IMR-90 (cell line): ENCODE results near the gene ANKRD24. TPM values are rescaled to one million over a fixed set of nuclear protein-coding genes. Genes with fewer than 3 reads are reported as not detected.

Experiments
- ATAC-seq: fragments of 200-7000 bp; cut with Tn5 transposase; 2 replicates; pipeline ENCODE4 v1.9.1; 2020; ENCODE audit warnings: low read depth, mild to moderate bottlenecking, moderate library complexity
- Bru-seq: library from RNA; stranded (reverse); fragments of 400-500 nt; gene quantifications from one replicate; lab custom pipeline; 2021; lab: Mats Ljungman, UMichigan
- BruChase-seq, 2 experiments: library from RNA; stranded (reverse); fragments of 400-500 nt; gene quantifications; one replicate each; lab custom pipeline; 2021; lab: Mats Ljungman, UMichigan
- BruUV-seq: library from RNA; stranded (reverse); fragments of 400-500 nt; replicated peaks from 2 replicates; lab custom pipeline; 2021; lab: Mats Ljungman, UMichigan
- CTCF ChIA-PET: fragments of 300-600 bp; formaldehyde crosslinking; extraction: SDS; loops from one replicate; lab custom pipeline; 2021; ENCODE audit warnings: antibody characterized with exemption; lab: Yijun Ruan, JAX
- POLR2A ChIA-PET: fragments of 300-600 bp; sonication (Branson Sonifier 250); formaldehyde crosslinking; loops from one replicate; lab custom pipeline; 2022; ENCODE audit warnings: antibody characterized with exemption; ENCODE audit not compliant: unreplicated experiment; lab: Charles Lee
- DNase-seq: peaks from one replicate; pipeline ENCODE4 v3.0.0; 2013
- H2AFZ ChIP-seq: replicated peaks from 2 replicates; pipeline ENCODE3; 2013; ENCODE audit warnings: low read length, mild to moderate bottlenecking; ENCODE audit not compliant: poor library complexity
- H2AK5ac ChIP-seq: 2 replicates; pipeline ENCODE4 v1.6.1; 2013; ENCODE audit warnings: low read depth, low read length, inconsistent platforms
- H2AK9ac ChIP-seq: replicated peaks from 2 replicates; pipeline ENCODE3; 2013; ENCODE audit warnings: mild to moderate bottlenecking, low read depth, low read length, moderate library complexity; ENCODE audit not compliant: poor library complexity
- H2BK120ac ChIP-seq: 2 replicates; pipeline ENCODE4 v1.6.1; 2013; ENCODE audit warnings: low read depth, low read length, inconsistent platforms
- H2BK15ac ChIP-seq: 3 replicates; pipeline ENCODE4 v1.6.1; 2013; ENCODE audit warnings: low read depth, low read length, inconsistent platforms
- H2BK20ac ChIP-seq: 2 replicates; pipeline ENCODE4 v1.6.1; 2013; ENCODE audit warnings: low read depth, mild to moderate bottlenecking, inconsistent platforms, low read length, moderate library complexity
- H2BK5ac ChIP-seq: 2 replicates; pipeline ENCODE4 v1.6.1; 2013; ENCODE audit warnings: mild to moderate bottlenecking, low read depth, low read length, inconsistent platforms; ENCODE audit not compliant: poor library complexity, severe bottlenecking
- H3K14ac ChIP-seq: replicated peaks from 2 replicates; pipeline ENCODE4 v1.6.1; 2013; ENCODE audit warnings: low read depth, low read length, inconsistent platforms
- H3K18ac ChIP-seq: 2 replicates; pipeline ENCODE4 v1.6.1; 2013; ENCODE audit warnings: low read depth, low read length, control low read depth
- H3K23ac ChIP-seq: 2 replicates; pipeline ENCODE4 v1.6.1; 2013; ENCODE audit warnings: low read depth, low read length, inconsistent platforms
- H3K27ac ChIP-seq: 2 replicates; pipeline ENCODE4 v1.5.1; 2013; ENCODE audit warnings: mild to moderate bottlenecking, control low read depth, low read length; ENCODE audit not compliant: insufficient read depth
- H3K27me3 ChIP-seq: 2 replicates; pipeline ENCODE4 v1.6.1; 2013; ENCODE audit warnings: low read length; ENCODE audit not compliant: control insufficient read depth, insufficient read depth
- H3K36me3 ChIP-seq: 2 replicates; pipeline ENCODE4 v1.6.1; 2013; ENCODE audit warnings: low read length, mixed read lengths; ENCODE audit not compliant: control insufficient read depth, insufficient read depth
- H3K4ac ChIP-seq: 2 replicates; pipeline ENCODE4 v1.6.1; 2013; ENCODE audit warnings: low read depth, low read length, inconsistent platforms
- H3K4me1 ChIP-seq: 2 replicates; pipeline ENCODE4 v1.6.1; 2013; ENCODE audit warnings: low read length, mixed read lengths; ENCODE audit not compliant: control insufficient read depth, insufficient read depth
- H3K4me2 ChIP-seq: 2 replicates; pipeline ENCODE4 v1.6.1; 2013; ENCODE audit warnings: low read depth, mild to moderate bottlenecking, control low read depth, low read length, moderate library complexity
- H3K4me3 ChIP-seq: 2 replicates; pipeline ENCODE4 v1.5.1; 2013; ENCODE audit warnings: low read depth, mild to moderate bottlenecking, control low read depth, low read length, moderate library complexity; ENCODE audit not compliant: insufficient read depth
- H3K56ac ChIP-seq: 2 replicates; pipeline ENCODE4 v1.6.1; 2013; ENCODE audit warnings: low read length, inconsistent platforms; ENCODE audit not compliant: insufficient read depth; ENCODE audit errors: extremely low read depth
- H3K79me1 ChIP-seq, 2 experiments: 2 replicates each; pipeline ENCODE4 v1.6.1; 2013; ENCODE audit warnings: low read length in 2 of 2, inconsistent platforms in 1 of 2, low read depth in 1 of 2
- H3K9ac ChIP-seq: 2 replicates; pipeline ENCODE4 v1.6.1; 2013; ENCODE audit warnings: low read depth, low read length, control low read depth
- H3K9me1 ChIP-seq: 2 replicates; pipeline ENCODE4 v1.6.1; 2013; ENCODE audit warnings: low read length, inconsistent platforms; ENCODE audit not compliant: insufficient read depth
- H3K9me3 ChIP-seq: 2 replicates; pipeline ENCODE4 v1.6.1; 2013; ENCODE audit warnings: low read length; ENCODE audit not compliant: control insufficient read depth, insufficient read depth
- H4K20me1 ChIP-seq: 2 replicates; pipeline ENCODE4 v1.6.1; 2013; ENCODE audit warnings: low read length, inconsistent platforms; ENCODE audit not compliant: insufficient read depth
- H4K5ac ChIP-seq: 2 replicates; pipeline ENCODE4 v1.6.1; 2013; ENCODE audit warnings: mild to moderate bottlenecking, low read depth, low read length, control low read depth
- H4K8ac ChIP-seq, 2 experiments: 2 replicates each; pipeline ENCODE4 v1.6.1; 2013; ENCODE audit warnings: low read depth in 2 of 2, low read length in 2 of 2, control low read depth in 1 of 2, inconsistent platforms in 1 of 2
- H4K91ac ChIP-seq: 2 replicates; pipeline ENCODE4 v1.6.1; 2013; ENCODE audit warnings: low read depth, low read length, inconsistent platforms; ENCODE audit not compliant: insufficient read depth
- BHLHE40 ChIP-seq: fragments of 150-350 bp; IDR thresholded peaks from 2 replicates; pipeline ENCODE4 v1.6.1; 2016; ENCODE audit warnings: mild to moderate bottlenecking, low read depth, low read length
- CEBPB ChIP-seq: IDR thresholded peaks from 2 replicates; pipeline ENCODE4 v1.6.1; 2012; ENCODE audit warnings: low read depth, low read length, improper control_type of control experiment
- CHD1 ChIP-seq: IDR thresholded peaks from 2 replicates; pipeline ENCODE4 v1.6.1; 2012; ENCODE audit warnings: low read depth, low read length, improper control_type of control experiment
- CTCF ChIP-seq: conservative IDR thresholded peaks from 2 replicates; pipeline ENCODE4 v1.5.1; 2012; ENCODE audit warnings: mild to moderate bottlenecking, low read depth, low read length, improper control_type of control experiment
- FOS ChIP-seq: fragments of 150-350 bp; IDR thresholded peaks from 2 replicates; pipeline ENCODE4 v1.6.1; 2016; ENCODE audit warnings: low read depth, low read length
- MAFK ChIP-seq: IDR thresholded peaks from 2 replicates; pipeline ENCODE4 v1.6.1; 2012; ENCODE audit warnings: low read depth, low read length, improper control_type of control experiment
- MXI1 ChIP-seq: IDR thresholded peaks from 2 replicates; pipeline ENCODE4 v1.6.1; 2012; ENCODE audit warnings: low read depth, mild to moderate bottlenecking, low read length, moderate library complexity, borderline replicate concordance
- NFE2L2 ChIP-seq: fragments of 150-350 bp; IDR thresholded peaks from 2 replicates; pipeline ENCODE4 v1.6.1; 2016; ENCODE audit warnings: low read depth, mild to moderate bottlenecking, low read length
- POLR2A ChIP-seq: IDR thresholded peaks from 2 replicates; pipeline ENCODE4 v1.6.1; 2012; ENCODE audit warnings: mild to moderate bottlenecking, low read depth, low read length
- RAD21 ChIP-seq: IDR thresholded peaks from 2 replicates; pipeline ENCODE4 v1.6.1; 2012; ENCODE audit warnings: low read length, improper control_type of control experiment
- RCOR1 ChIP-seq: IDR thresholded peaks from 2 replicates; pipeline ENCODE4 v1.6.1; 2012; ENCODE audit warnings: mild to moderate bottlenecking, low read length, improper control_type of control experiment; ENCODE audit not compliant: insufficient replicate concordance
- RFX5 ChIP-seq: IDR thresholded peaks from 2 replicates; pipeline ENCODE4 v1.8.0; 2012; ENCODE audit warnings: low read depth, mild to moderate bottlenecking, low read length, moderate library complexity
- SMC3 ChIP-seq: fragments of 150-350 bp; IDR thresholded peaks from 2 replicates; pipeline ENCODE4 v1.6.1; 2016; ENCODE audit warnings: low read depth, mild to moderate bottlenecking, antibody characterized with exemption, low read length, moderate library complexity
- WGBS, 2 experiments: methylation state at CpG; one replicate each; pipeline versions ENCODE4 v1.1.5 to v1.1.7; 2013; ENCODE audit warnings: missing lambda C conversion rate in 2 of 2; ENCODE audit not compliant: insufficient read length in 1 of 2; ENCODE audit errors: extremely low coverage in 2 of 2; 5-methylcytosine and 5-hydroxymethylcytosine counted together
- dilution Hi-C: fragments of 300-500 bp; cut with HindIII; formaldehyde crosslinking; loops from one replicate; pipeline ENCODE4 v1.14.3; 2018; ENCODE audit warnings: low sequenced_read_pairs; ENCODE audit not compliant: unreplicated experiment
- in situ Hi-C: fragments of 300-500 bp; cut with MboI; formaldehyde crosslinking; loops from 3 replicates; pipeline ENCODE4 v1.14.3; 2019; ENCODE audit warnings: low sequenced_read_pairs, inconsistent platforms, mixed read lengths
- intact Hi-C: fragments of 100-400 bp; cut with micrococcal nuclease; formaldehyde crosslinking; loops from 2 replicates; pipeline ENCODE4 v1.10.0; 2022
- long read RNA-seq: library from polyadenylated mRNA; unstranded; transcript quantifications from one replicate; pipeline ENCODE4 v2.0.0, GENCODE V29; 2021; ENCODE audit not compliant: unreplicated experiment
- polyA plus RNA-seq, 3 experiments: library from polyadenylated mRNA; depleted of rRNA; stranded (reverse); fragments of >200 nt; gene quantifications; 2 replicates each; pipeline ENCODE4 v1.2.3, GENCODE V29; 2012; ENCODE audit warnings: low replicate concordance in 1 of 3
- total RNA-seq: library from RNA; depleted of rRNA; stranded (reverse); fragments of >200 nt; gene quantifications from 2 replicates; pipeline ENCODE4 v1.2.3, GENCODE V29; 2012; rRNA removed
- TF ChIP-seq, protein P1 (sequence below): fragments of 150-350 bp; IDR thresholded peaks from 2 replicates; pipeline ENCODE4 v1.6.1; 2017; ENCODE audit warnings: mild to moderate bottlenecking, antibody characterized with exemption, low read length, low read depth

ANKRD24 gene
- total RNA-seq (0.18 and 0.28 TPM in 2 replicates), polyA plus RNA-seq (2012; rRNA removed) (0.21 and 0.29 TPM in 2 replicates), Bru-seq, nascent RNA (percentile 37 among the genes with signal in this experiment), BruChase-seq, experiment 1, labeled RNA remaining after a 6-hour chase (percentile 56 among the genes with signal in this experiment), BruChase-seq, experiment 2, labeled RNA remaining after a 2-hour chase (percentile 39 among the genes with signal in this experiment)
- 0.36 and 0.49 TPM in 2 replicates for polyA plus RNA-seq (2012; cell fraction: cytosol; rRNA removed)
- 2.2 and 2.3 TPM in 2 replicates for polyA plus RNA-seq (2012; cell fraction: nucleus; rRNA removed; ENCODE audit: low replicate concordance)
- long read RNA-seq, partial matches to known transcripts: 0 of 4 reads
- long read RNA-seq, other reads (novel, unspliced or antisense): 4 of 4 reads

GRCh38 chr19:4182084-4182810, at the start of gene ANKRD24, which contains the start of gene SIRT6:
TSS of gene ANKRD24 (plus strand) at chr19:4182689. CDS start at chr19:4186426, 3,737 bp downstream.
TSS of gene SIRT6 (minus strand) at chr19:4182563. CDS start at chr19:4182539, 24 bp downstream.
- peaks cover 10% of the 10 kb centered on the region for H3K36me3 ChIP-seq
- no TSS peak for BruUV-seq
- peak within 1 kb of the TSS; percentile 85 for H3K4ac ChIP-seq
- dilution Hi-C loops (no loop called here), intact Hi-C loops (no loop called here), in situ Hi-C loops (no loop called here)
- H4K20me1 ChIP-seq: no peaks in the 10 kb centered on the region
- H3K23ac ChIP-seq: peak within 1 kb of the TSS; percentile 74; the same call in 1 of the 2 replicates
- H4K91ac ChIP-seq: peak within 1 kb of the TSS; percentile 63
- peak within 1 kb of the TSS; percentile 73; the same call in 1 of the 2 replicates for H2BK120ac ChIP-seq
- DNase-seq (peak; percentile 95), ATAC-seq (peak; percentile 94)
- H3K18ac ChIP-seq: no peak within 1 kb of the TSS
- H2BK15ac ChIP-seq: no peak within 1 kb of the TSS; the same call in 2 of the 3 replicates
- 0% methylated on average over 7 of the region's 58 CpGs; no CpG with 5 or more reads in 1 of the 2 experiments for WGBS, 2 experiments
- H4K8ac ChIP-seq: peak within 1 kb of the TSS; percentile 90 to 94
- H3K4me2 ChIP-seq: peak within 1 kb of the TSS; percentile 71
- peak within 1 kb of the TSS; percentile 80 for H3K9ac ChIP-seq
- peak within 1 kb of the TSS; percentile 90 for H2BK5ac ChIP-seq
- no peaks in the 10 kb centered on the region for H3K27me3 ChIP-seq
- H3K14ac ChIP-seq: peak within 1 kb of the TSS; percentile 88
- ChIA-PET POLR2A (no interaction called here), CTCF (no interaction called here)
- no peak within 1 kb of the TSS for H2BK20ac ChIP-seq
- H4K5ac ChIP-seq: peak within 1 kb of the TSS; percentile 76
- H3K56ac ChIP-seq: peak within 1 kb of the TSS; percentile 86
- H2AFZ ChIP-seq: peak within 1 kb of the TSS; percentile 100
- H2AK9ac ChIP-seq: peak within 1 kb of the TSS; percentile 96
- H3K27ac ChIP-seq: peak within 1 kb of the TSS; percentile 84
- H3K9me3 ChIP-seq: no peaks in the 10 kb centered on the region
- 0 out of 2 replicates have a peak, but pooled peaks cover 1% of the 10 kb centered on the region for H3K4me1 ChIP-seq
- peak within 1 kb of the TSS; percentile 83 for H2AK5ac ChIP-seq
- peaks cover 4% of the 10 kb centered on the region; the same call in 1 of the 2 replicates for H3K9me1 ChIP-seq
- peak within 1 kb of the TSS; percentile 75 for H3K4me3 ChIP-seq
- H3K79me1 ChIP-seq: peaks cover 11 to 28% of the 10 kb centered on the region in 2 experiments
- no peak for TF ChIP-seq CEBPB
- TF ChIP-seq POLR2A: peak; percentile 54; the same call in 1 of the 2 replicates
- TF ChIP-seq MXI1: peak; percentile 93; the same call in 1 of the 2 replicates
- no peak for TF ChIP-seq SMC3
- no peak for TF ChIP-seq CHD1
- no peak for TF ChIP-seq CTCF
- TF ChIP-seq NFE2L2: no peak
- no peak for TF ChIP-seq RCOR1
- no peak for TF ChIP-seq RAD21
- TF ChIP-seq RFX5: no peak
- no peak for TF ChIP-seq BHLHE40
- TF ChIP-seq, protein P1, sequence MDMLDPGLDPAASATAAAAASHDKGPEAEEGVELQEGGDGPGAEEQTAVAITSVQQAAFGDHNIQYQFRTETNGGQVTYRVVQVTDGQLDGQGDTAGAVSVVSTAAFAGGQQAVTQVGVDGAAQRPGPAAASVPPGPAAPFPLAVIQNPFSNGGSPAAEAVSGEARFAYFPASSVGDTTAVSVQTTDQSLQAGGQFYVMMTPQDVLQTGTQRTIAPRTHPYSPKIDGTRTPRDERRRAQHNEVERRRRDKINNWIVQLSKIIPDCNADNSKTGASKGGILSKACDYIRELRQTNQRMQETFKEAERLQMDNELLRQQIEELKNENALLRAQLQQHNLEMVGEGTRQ: 0 out of 2 replicates have a peak, but pooled peaks have one; percentile 2
- TF ChIP-seq MAFK: no peak
- peak; percentile 46; the same call in 1 of the 2 replicates for TF ChIP-seq FOS
